HG02938 (cell line): ENCODE data around the gene ECM2.
"Not testable (repeated sequence)": the region's sequence is repeated elsewhere in the genome, so short reads cannot be mapped to it uniquely, and the experiment has no call there.

Source experiments
- ATAC-seq: cut with Tn5 transposase; IDR thresholded peaks from one replicate; pipeline ENCODE4 v1.9.1; 2021; ENCODE audit warnings: mild to moderate bottlenecking, moderate library complexity; ENCODE audit not compliant: unreplicated experiment

Gene ECM2

DNA sequence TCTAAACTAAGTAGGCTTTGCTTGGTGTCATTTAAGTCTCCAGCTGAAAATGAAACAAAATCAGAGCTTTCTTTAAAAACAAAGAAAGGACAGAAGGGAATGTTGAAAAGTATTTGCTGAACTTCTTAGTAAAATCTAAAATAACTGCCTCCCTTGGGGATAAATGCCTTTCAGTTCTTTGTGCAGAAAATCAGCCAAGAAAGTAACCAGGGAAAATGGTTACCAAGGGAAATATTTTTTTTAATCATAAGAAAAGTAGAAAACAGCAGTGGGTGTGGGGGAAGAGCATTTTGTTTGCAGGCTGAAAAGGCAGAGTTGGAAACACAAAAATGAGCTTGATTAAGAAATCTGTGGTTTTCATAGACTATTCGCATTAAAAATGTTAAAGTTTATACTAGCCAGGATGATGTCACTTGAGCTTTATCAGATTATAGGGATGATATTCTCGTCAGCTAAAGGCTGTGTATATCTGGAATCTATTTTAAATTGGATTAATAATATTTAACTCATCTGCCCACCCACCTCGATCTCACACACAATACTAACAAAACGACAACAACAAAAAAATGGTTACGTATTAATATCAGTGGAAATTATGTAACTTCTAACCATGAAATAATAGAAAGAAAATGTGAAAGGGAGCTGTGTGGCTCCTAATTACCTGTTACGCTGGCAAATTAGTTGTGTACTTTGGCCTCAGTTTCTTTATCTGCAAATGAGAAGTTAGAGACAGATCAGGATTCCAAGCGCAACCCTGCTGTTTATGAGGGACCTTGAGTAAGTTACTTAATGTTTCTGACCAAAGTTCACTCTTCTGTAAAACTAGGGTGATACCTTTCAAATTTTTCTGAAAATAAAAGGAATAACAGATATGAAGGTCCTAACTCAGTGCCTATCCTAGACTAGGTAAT lies at the start of gene ECM2:
Gene ECM2, minus strand, starts transcription at position 51 of the 911 bp plus-strand sequence. CDS start 13,124 bp downstream, outside the sequence.
- no peak for ATAC-seq

DNA sequence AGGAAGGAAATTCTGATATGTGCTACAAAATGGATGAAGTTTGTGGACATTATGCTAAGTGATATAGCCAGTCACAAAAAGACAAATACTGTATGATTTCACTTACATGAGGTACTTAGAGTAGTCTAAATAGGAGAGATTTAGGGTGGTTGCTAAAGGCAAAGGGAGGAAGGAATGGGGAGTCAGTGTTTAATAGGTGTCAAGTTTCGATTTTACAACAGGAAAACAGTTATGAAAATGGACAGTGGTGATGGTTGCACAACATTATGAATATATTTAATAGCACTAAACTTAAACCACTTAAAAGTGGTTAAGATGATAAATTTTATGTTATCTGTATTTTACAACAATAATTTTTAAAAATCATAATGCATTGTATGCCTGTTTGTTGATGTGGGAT lies 40.4 kb upstream of the ECM2 start:
- no peak for ATAC-seq

DNA sequence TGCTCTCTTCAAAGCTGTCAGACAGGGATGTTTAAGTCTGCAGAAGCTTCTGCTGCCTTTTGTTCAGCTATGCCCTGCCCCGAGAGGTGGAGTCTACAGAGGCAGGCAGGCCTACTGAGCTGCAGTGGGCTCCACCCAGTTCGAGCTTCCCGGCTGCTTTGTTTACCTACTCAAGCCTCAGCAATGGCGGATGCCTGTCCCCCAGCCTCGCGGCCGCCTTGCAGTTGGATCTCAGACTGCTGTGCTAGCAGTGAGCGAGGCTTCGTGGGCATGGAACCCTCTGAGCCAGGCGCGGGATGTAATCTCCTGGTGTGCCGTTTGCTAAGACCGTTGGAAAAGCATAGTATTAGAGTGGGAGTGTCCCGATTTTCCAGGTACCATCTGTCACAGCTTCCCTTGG lies 37.8 kb upstream of the ECM2 start:
- not testable (repeated sequence) for ATAC-seq

DNA sequence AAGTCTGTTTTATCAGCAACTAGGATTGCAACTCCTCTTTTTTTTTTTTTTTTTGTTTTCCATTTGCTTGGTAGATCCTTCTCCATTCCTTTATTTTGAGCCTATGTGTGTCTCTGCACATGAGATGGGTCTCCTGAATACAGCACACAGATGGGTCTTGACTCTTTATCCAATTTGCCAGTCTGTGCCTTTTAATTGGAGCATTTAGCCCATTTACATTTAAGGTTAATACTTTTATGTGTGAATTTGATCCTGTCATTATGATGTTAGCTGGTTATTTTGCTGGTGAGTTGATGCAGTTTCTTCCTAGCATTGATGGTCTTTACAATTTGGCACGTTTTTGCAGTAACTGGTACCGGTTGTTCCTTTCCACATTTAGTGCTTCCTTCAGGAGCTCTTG lies 36.1 kb upstream of the ECM2 start:
- not testable (repeated sequence) for ATAC-seq

DNA sequence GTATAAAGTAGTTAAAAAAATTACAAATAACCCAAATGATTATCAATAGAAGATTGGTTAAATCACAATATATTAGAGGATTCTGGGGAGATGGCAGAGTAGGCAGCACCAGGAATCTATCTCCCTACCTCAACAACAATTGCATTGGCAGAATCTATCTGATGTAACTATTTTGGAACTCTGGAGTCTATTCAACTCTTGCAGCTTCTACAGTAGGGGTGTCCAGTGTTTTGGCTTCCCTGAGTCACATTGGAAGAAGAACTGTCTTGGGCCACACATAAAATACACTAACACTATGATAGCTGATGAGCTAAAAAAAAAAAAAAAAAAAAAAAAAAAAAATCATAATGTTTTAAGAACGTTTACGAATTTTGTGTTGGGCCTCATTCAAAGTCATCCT lies 29.2 kb upstream of the ECM2 start:
- ATAC-seq, result no peak

DNA sequence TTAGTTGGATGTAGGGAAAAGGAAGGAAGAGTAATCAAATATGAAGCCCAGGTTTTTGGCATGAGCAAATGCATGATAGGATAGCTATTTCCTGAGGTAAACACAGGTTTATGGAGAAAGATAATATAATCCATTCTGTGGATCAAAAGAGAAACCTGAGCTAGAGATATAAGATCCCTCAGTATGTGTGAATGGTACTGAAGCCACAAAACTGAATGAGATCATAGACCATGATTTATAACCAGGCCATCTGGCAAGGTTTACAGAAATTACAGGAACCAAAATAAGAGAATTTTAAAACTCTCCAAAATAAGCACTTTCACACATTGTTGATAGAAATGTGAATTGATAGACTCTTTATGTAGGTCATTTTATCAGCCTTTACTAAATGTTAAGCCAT lies 28.7 kb upstream of the ECM2 start:
- no peak for ATAC-seq

DNA sequence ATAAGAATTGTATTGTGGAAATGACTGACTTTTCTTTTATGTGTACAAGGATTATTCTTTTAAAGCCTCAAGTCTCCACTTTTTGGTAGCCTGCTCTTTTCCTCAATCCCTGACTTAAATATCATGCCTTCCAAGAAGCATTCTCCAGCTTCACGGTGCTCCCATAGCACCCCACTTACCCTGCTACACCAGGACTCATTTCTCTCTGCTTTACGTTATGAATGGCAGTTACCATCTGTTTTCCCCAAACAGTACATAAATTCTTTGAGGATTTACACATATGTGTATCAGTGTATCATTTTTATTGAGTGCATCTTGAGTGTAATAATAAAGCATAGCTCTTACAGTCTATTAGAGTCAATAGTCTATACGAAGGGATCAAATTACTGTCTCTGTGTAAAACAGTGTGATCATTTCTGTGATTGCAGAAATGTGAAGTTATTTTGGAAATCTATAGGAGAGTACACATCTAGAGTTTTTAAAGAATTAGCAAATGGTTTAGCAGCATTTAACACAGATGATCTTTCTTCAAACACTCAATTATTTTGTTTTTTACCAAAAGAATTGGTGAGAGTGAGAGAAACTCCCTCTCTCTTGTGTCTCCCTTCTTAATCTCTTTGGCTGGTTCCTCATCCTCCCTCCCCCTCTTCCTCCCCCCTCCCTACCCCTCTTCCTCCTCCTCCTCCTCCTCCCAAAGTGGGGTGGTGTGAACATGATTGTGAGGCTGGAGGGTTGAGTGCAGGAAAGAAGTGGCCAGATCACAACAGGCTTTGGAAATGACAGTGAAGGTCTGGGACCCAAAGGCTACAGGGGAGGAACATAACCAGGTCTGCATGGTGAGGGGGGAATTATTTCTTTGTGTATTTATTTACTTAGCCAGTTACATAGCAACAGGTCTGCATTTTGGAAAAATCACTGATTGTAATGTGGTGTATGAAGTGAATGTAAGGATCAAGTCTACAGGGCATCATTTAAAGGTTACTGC lies 27.6 kb upstream of the ECM2 start:
- no peak for ATAC-seq

DNA sequence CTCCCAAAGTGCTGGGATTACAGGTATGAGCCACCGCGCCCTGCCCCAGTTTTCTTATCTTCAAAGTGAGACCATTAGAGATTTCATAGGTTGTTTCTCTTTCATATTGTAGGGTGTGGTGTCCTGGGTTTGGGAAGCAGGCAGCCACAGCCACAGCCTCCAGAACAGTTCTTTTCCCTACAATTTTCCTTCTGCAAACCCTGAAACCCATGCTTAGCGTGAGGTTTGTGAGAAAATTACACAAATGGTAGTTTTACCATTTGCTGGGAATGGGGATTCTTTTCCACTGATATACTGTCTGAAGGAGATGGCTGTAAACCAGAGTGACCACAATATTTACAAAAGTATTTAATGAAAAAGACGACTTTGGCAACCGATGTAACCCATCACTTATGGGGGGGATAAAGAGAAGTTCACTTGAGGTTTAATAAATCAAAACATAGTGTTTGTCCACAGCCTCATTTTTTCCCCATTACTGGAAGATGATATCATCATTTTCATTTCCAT lies 26.7 kb upstream of the ECM2 start:
- ATAC-seq, result no peak

DNA sequence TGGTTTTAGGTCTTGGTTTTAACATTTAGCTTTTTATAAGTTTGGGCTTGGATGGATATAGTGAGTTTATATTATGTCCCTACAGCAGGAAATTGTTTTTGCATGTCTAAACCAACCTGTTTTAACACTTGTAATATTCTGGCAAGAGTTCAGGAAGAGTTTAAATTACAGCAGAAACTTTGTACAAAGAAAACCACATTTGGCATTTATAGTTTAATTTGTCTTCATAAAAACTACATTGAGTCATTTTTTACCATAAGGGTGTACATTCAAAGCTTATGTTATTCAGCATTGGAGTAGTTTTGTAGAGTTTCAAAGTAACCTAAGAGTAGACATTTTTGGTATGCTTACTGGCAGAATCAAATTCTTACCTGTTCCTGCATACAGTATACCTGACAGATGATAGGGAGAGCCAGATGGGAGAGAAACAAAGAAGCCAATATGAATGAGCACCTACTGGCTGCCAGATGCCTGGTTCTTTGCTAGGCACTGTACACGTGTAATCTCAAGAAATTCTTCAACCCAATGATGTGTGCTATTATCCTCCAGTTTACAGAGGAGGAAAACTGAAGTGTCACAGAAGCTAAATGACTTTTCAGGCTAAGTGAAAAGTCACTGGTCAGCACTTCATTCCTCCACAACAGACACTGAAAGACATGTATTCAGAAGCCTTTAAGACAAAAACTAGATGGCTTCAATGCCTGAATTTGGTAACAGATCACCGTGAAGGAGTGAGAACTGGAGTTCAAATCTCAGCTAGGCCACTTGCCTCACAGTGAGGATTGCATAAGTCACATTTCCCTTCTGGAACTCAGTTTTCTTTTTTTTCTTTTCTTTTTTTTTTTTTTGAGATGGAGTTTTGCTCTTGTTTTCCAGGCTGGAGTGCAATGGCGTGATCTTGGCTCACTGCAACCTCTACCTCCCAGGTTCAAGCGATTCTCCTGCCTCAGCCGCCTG lies 25.9 kb upstream of the ECM2 start:
- no peak for ATAC-seq

DNA sequence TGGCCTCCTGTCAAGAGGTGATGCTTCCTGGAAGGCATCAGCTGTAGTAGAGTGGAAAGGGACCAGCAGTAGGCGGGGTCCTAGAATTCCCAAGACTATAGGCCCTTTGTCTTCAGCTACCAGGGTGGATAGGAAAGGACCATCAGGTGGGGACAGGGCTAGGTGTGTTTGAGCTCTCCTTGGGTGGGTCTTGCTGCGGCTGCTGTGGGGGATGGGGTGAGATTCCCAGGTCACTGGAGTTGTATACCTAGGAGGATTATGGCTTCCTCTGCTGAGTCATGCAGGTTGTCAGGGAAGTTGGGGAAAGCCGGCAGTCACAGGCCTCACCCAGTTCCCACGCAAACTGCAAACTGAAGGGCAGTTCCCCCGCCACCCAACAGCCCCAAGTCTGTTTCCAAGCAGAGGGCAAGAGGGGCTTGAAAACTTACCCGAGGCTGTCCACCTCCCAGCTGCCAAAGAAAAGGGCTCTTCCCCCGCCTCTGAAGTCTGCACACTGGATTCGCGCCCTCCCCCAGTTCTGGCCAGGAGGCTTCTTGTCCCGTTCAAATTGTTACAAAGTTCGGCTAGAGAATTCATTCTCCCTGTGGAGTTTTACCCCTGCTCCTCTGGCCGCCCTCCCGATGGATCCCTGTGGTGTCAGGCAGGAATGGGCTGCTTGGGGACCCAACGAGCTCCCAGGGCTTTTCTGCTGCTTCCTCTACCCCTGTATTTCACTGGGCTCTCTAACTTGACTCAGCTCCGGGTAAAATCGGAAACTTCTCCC lies 23.0 kb upstream of the ECM2 start:
- no peak for ATAC-seq

DNA sequence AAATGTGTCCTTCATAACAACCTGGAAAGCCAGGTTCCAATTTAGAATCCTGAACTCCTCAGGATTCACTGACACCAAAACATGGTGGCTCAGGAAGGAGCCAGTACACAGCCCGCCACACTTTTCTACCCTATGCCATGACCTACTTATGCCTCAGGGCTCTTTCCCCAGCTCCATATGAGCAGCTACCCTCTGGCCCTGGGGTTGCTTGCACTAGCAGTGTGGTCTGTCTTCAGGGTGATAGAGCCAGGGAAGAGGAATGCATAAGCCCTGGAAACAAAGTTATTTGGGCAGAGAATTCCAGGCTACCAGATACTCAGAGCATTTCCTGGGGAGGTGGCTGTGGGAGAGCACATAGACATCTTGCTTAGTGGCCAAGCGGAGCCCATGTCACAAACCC lies 15.0 kb upstream of the ECM2 start:
- no peak for ATAC-seq

DNA sequence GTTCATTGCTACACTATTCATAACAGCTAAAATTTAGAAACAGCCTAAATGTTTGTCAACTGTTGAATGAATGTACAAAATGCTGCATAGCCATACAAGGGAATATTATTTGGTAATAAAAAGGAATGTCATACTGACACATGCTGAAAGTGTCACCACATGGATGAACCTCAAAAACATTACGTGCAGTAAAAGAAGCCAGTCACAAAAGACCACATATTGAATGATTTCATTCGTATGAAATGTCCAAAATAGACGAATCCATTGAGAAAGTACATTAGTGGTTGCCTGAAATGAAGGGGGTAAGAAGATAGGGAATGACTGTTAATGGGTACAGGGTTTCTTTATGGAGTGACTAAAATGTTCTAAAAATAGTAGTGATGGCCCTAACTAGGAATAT lies 11.6 kb upstream of the ECM2 start:
- ATAC-seq, result no peak

DNA sequence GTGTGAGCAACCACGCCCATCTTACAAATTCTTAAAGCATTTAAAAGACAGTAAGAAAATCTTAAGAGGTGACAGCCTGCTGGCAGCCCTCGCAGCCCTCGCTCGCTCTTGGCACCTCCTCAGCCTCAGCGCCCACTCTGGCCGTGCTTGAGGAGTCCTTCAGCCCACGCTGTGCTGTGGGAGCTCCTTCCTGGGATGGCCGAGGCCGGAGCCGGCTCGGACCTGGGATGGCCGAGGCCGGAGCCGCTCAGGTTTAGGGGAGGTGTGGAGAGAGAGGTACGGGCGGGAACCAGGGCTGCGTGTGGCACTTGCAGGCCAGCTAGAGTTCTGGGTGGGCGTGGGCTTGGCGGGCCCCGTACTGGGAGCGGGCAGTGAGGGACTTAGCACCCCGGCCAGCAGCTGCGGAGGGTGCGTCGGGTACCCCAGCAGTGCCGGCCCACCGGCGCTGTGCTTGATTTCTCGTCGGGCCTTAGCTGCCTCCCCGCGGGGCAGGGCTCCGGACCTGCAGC lies 9.3 kb upstream of the ECM2 start:
- ATAC-seq, result no peak

DNA sequence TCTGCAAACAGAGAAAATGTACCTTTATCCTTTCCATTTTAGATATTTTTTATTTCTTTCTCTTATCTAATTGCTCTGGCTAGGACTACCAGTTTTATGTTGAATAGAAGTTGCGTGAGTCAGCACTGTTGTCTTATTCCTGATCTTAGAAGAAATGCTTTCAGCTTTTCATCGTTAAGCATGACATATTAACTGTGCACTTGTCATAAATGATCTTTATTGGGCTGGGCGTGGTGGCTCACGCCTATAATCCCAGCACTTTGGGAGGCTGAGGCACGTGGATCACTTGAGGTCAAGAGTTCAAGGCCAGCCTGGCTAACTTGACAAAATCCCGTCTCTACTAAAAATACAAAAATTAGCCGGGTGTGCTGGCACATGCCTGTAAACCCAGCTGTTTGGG lies 8.2 kb upstream of the ECM2 start:
- ATAC-seq, result no peak

DNA sequence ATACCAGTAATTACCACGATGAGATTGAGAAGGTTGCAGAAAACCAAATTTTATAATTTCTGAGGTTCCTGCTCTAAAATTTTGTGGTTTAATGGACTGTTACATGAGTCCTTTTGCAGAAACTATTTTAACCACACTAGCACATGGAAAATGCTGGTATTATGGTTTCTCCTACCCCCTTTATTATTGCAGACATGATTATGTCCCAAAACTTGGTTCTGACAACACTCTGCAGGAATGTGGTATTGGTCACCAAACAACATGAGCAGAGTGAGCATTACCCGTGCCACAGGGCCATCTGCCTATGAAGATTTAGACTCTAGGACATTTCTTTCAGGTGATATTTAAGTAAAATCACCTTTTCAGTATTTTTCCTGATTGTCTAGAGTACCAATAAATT lies 2.8 kb upstream of the ECM2 start:
- no peak for ATAC-seq

DNA sequence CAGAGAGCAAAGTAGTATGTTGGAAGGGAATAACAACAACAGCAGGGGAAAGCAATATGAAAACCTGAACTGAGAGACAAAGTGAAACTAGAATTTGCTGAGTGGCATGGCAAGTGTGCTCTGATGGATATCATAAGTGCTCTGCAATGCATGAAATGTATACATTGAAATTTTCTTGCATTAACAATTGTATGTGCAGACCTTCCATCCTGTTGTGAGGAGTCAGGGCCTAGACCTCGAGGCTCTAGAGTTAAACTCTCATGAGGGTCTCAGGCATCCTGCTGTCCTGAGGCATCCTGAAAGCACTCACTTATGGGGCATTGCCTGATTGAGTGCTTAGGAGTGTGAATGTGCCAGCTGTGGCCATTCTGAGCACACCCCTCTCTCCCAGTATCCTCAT lies 1.1 kb downstream of the ECM2 start:
- ATAC-seq, result no peak

DNA sequence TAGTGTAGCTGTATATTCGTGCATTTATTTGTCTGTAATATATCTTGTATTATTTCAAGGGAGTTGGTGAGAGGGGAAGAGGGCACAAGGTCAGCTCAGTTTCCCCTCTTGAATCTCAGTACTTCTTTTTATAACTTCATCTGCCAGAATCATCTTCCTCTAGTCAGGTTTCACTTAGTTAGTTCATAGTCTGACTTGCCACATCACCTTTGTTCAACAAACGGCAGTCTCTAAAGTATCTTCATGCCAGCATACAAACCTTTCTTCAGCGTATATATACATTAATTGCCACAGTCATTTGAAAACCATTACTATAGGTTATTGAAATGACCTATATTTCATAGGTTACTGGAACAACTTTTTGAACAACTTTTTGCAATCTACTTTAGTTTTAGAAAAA lies 1.6 kb downstream of the ECM2 start:
- no peak for ATAC-seq

DNA sequence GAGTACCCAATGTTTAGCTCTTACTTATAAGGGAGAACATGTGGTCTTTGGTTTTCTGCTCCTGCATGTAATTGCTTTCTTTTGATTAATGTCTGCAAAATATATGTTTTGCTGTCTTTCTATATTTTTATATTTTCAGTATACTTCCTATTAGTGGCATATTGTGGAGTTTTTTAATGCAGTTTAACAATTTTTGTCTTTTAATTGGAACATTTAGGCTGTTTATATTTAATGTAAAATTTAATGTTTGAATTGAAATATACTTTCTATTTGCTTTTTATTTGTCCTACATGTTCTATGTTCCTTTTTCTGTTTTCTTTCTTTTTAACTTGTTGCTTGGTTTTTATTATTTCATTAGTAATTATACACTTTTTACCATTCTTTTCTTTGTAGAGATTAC lies 4.9 kb downstream of the ECM2 start:
- no peak for ATAC-seq

DNA sequence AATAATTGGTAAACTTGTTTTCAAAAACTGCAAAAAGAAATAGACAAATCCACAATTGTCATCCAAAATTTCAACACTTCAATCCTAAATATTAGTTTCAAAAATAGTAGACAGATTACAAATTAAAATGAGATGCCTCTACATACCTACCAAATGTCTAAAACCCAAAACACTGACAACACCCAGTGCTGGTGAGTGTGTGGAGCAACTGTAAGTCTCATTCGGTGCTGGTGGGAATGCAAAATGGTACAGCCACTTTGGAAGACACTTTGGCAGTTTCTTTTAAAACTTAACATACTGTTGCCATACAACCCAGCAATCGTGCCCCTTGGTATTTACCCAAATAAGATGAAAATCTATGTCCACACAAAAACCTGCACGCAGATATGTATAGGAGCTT lies 6.7 kb downstream of the ECM2 start:
- no peak for ATAC-seq

DNA sequence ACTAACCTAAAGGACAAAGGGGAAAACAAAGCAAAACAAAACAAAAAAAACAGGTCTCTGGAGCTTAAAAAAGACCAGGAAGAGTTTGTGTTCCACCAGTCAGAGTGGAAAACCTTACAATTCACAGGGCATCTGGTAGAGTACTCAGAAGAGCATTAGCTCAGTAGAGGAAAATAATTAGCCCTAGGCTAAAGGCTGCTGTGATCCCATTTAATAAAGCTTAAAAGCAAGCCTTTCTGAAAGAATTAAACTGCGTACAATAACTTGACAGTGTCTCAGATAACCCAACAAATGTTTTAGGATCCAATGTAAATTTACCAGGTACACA lies 7.3 kb downstream of the ECM2 start:
- no peak for ATAC-seq
